PC-3 (cell line): ENCODE results near the gene TCEA2. TPM values are rescaled to one million over a fixed set of nuclear protein-coding genes. Genes with fewer than 3 reads are reported as not detected.

Source experiments
- ATAC-seq: fragments of 200-7000 bp; cut with Tn5 transposase; 2 replicates; pipeline ENCODE4 v1.9.1; 2020; ENCODE audit warnings: mild to moderate bottlenecking, moderate library complexity
- BruUV-seq: library from RNA; stranded (reverse); fragments of 400-500 nt; replicated peaks from 2 replicates; lab custom pipeline; 2021; lab: Mats Ljungman, UMichigan
- CTCF ChIA-PET: fragments of 300-600 bp; sonication (Branson Sonifier 250); formaldehyde crosslinking; loops from one replicate; lab custom pipeline; 2022; ENCODE audit warnings: antibody characterized with exemption; lab: Charles Lee
- POLR2A ChIA-PET: fragments of 300-600 bp; sonication (Branson Sonifier 250); formaldehyde crosslinking; loops from one replicate; lab custom pipeline; 2022; ENCODE audit warnings: antibody characterized with exemption; ENCODE audit not compliant: unreplicated experiment; lab: Charles Lee
- DNase-seq: peaks from one replicate; pipeline ENCODE4 v3.0.0-alpha.2; 2015
- H2AFZ ChIP-seq: fragments of 300-600 bp; sonication (generic); 2 replicates; pipeline ENCODE4 v1.6.0; 2016; ENCODE audit warnings: antibody characterized with exemption, low read length
- H3F3A ChIP-seq: fragments of 300-600 bp; sonication (generic); one replicate; pipeline ENCODE4 v1.6.0; 2017; ENCODE audit warnings: antibody characterized with exemption, low read length, control low read depth, mild to moderate bottlenecking; ENCODE audit not compliant: unreplicated experiment
- H3K27ac ChIP-seq: fragments of 300-600 bp; sonication (generic); 2 replicates; pipeline ENCODE4 v1.5.1; 2016; ENCODE audit warnings: mild to moderate bottlenecking, low read length
- H3K27me3 ChIP-seq: fragments of 300-600 bp; sonication (generic); 2 replicates; pipeline ENCODE4 v1.6.1; 2016; ENCODE audit warnings: low read length, mixed read lengths
- H3K36me3 ChIP-seq: fragments of 300-600 bp; sonication (generic); 2 replicates; pipeline ENCODE4 v1.6.1; 2016; ENCODE audit warnings: low read depth, mixed run types, low read length, mixed read lengths
- H3K4me1 ChIP-seq: fragments of 300-600 bp; sonication (generic); 2 replicates; pipeline ENCODE4 v1.5.1; 2016; ENCODE audit warnings: low read length; ENCODE audit not compliant: insufficient read depth
- H3K4me2 ChIP-seq: fragments of 300-600 bp; sonication (generic); 2 replicates; pipeline ENCODE4 v1.6.0; 2016; ENCODE audit warnings: low read length
- H3K4me3 ChIP-seq: fragments of 300-600 bp; sonication (generic); 2 replicates; pipeline ENCODE4 v1.5.1; 2016; ENCODE audit warnings: mild to moderate bottlenecking, low read length, mixed read lengths
- H3K79me2 ChIP-seq: fragments of 300-600 bp; sonication (generic); 2 replicates; pipeline ENCODE4 v1.6.1; 2017; ENCODE audit warnings: low read length, mixed read lengths
- H3K9ac ChIP-seq: fragments of 300-600 bp; sonication (generic); 2 replicates; pipeline ENCODE4 v1.6.0; 2016; ENCODE audit warnings: mild to moderate bottlenecking, low read length
- H3K9me2 ChIP-seq: fragments of 300-600 bp; sonication (generic); replicated peaks from 2 replicates; pipeline ENCODE4 v1.6.1; 2016; ENCODE audit warnings: mixed run types, low read length, mixed read lengths
- H3K9me3 ChIP-seq: fragments of 300-600 bp; sonication (generic); 2 replicates; pipeline ENCODE4 v1.6.1; 2016; ENCODE audit warnings: low read length, mixed read lengths
- H4K20me1 ChIP-seq: fragments of 300-600 bp; sonication (generic); 2 replicates; pipeline ENCODE4 v1.6.1; 2016; ENCODE audit warnings: low read length, mixed read lengths
- EZH2 ChIP-seq: fragments of 300-600 bp; sonication (generic); IDR thresholded peaks from one replicate; pipeline ENCODE4 v1.6.1; 2017; ENCODE audit warnings: antibody characterized with exemption, mild to moderate bottlenecking, low read length; ENCODE audit not compliant: unreplicated experiment
- EZH2phosphoT487 ChIP-seq: fragments of 300-600 bp; sonication (generic); IDR thresholded peaks from 2 replicates; pipeline ENCODE4 v1.6.1; 2018; ENCODE audit warnings: mild to moderate bottlenecking, antibody characterized with exemption, low read length, borderline replicate concordance
- intact Hi-C: fragments of 100-400 bp; cut with micrococcal nuclease; formaldehyde crosslinking; loops from 2 replicates; pipeline ENCODE4 v1.9.0; 2023
- total RNA-seq: library from RNA; depleted of rRNA; stranded (reverse); fragments of >200 nt; gene quantifications from 2 replicates; pipeline ENCODE4 v1.2.3, GENCODE V29; 2014
- TF ChIP-seq, protein P1 (sequence below): fragments of 300-600 bp; sonication (generic); conservative IDR thresholded peaks from 2 replicates; pipeline ENCODE4 v1.5.1; 2017; ENCODE audit warnings: antibody characterized with exemption, low read depth, mild to moderate bottlenecking, low read length

Gene TCEA2
- total RNA-seq, 1 experiment from 2014 or later: 19.1 TPM

DNA sequence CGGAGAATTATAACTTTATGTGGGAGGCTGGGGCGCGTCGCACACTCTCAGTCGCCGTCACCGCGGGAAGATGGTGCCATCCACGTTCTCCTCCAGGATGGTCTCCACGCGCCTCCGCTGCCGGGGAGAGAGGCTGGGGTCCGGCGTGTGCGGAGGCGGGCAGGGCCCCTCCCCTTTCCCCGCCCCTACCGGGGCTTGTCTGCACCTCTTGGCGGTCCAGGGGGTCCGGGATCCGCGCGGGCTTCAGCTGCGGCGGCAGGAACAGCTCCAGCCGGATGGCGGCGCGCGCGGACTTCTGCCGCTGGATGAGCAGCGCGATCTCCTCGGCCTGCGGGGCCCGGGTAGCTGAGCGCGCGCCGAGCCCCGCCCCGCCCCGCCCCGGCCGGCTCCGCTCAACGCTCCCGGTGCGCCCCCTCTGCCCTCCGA is 20.4 kb downstream of the TCEA2 start:
- H3K27me3 ChIP-seq: no peaks in the 10 kb centered on the region
- peak overlapping the region; percentile 83 for H2AFZ ChIP-seq
- ChIA-PET POLR2A (no interaction called here), CTCF (interaction anchor here (0.7 to 2.0 kb wide), 7 partner anchors 13 to 375 kb away, joined by 3 to 15 read pairs (median 4); partner anchors contain the start of genes ARFRP1 and ZGPAT)
- H3K9me2 ChIP-seq: no peaks in the 10 kb centered on the region
- ATAC-seq (peak; percentile 40), DNase-seq (peak; percentile 77)
- H3K36me3 ChIP-seq: no peaks in the 10 kb centered on the region
- H3K4me2 ChIP-seq: peak overlapping the region; percentile 99
- no peaks in the 10 kb centered on the region for H3K9me3 ChIP-seq
- peaks cover 25% of the 10 kb centered on the region for H3K4me1 ChIP-seq
- H4K20me1 ChIP-seq: no peaks in the 10 kb centered on the region
- no peaks in the 10 kb centered on the region for H3F3A ChIP-seq
- peaks cover 12% of the 10 kb centered on the region for H3K79me2 ChIP-seq
- H3K9ac ChIP-seq: peak overlapping the region; percentile 51
- no peak overlapping the region for H3K27ac ChIP-seq
- intact Hi-C loops: loop anchor here (1.0 kb wide), 1 partner anchor 37 kb away; no protein-coding TSS in a partner anchor
- H3K4me3 ChIP-seq: peak overlapping the region; percentile 76
- BruUV-seq: no TSS peak
- TF ChIP-seq, protein P1, sequence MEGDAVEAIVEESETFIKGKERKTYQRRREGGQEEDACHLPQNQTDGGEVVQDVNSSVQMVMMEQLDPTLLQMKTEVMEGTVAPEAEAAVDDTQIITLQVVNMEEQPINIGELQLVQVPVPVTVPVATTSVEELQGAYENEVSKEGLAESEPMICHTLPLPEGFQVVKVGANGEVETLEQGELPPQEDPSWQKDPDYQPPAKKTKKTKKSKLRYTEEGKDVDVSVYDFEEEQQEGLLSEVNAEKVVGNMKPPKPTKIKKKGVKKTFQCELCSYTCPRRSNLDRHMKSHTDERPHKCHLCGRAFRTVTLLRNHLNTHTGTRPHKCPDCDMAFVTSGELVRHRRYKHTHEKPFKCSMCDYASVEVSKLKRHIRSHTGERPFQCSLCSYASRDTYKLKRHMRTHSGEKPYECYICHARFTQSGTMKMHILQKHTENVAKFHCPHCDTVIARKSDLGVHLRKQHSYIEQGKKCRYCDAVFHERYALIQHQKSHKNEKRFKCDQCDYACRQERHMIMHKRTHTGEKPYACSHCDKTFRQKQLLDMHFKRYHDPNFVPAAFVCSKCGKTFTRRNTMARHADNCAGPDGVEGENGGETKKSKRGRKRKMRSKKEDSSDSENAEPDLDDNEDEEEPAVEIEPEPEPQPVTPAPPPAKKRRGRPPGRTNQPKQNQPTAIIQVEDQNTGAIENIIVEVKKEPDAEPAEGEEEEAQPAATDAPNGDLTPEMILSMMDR: peak; percentile 67
- TF ChIP-seq EZH2: no peak

DNA sequence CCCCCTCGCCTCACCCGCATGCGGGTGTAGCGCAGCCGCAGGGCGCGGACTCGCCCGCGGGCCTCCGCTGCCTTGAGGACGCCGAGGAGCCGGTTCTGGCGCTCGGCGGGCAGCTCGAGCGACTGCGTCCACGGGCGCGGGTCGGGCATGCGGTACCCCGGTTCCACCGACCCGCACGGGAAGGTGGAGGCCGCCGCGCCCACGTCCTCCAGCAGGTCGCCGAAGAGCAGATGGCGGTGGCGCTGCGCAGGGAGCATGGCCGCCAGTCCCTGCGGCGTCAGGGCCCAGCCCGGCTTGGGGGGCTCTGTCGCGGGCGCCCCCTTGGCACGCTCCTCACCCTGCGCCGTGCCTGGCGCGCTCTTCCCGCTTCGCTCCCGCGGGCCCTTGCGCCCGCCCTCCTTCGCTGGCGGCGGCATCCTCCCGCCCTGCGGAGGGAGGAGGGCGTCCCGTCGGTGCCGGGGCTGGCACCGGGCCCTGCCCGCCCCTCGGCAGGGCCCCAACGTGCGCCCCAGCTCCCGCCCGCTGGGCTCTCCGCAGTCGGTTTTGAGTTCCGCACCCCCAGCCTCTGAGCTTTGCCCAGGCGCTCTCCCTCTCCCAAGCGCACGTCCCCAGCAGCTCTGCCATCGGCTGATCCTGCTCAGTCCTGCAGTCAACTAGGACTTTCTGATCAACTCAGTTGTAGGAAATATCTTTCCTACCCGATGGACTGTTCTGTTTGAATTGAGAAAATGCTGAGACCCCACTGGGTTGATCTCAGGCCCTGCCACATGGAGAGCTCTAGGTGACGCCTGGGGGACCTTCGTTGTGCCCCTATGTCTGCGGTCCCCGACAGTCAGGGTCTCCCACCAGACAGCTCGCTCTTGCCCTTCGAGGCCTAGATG is 21.0 kb downstream of the TCEA2 start, which contains the start of gene LKAAEAR1:
LKAAEAR1 (minus strand) TSS at position 595 of the 881 bp plus-strand sequence; CDS start at position 416, 179 bp downstream.
- TF ChIP-seq EZH2: no peak
- TF ChIP-seq, protein P1: no peak
- TF ChIP-seq EZH2phosphoT487: no peak
- Histone ChIP-seq H3K9ac (peak within 1 kb of the TSS; percentile 51), H2AFZ (peak within 1 kb of the TSS; percentile 83), H3K36me3 (no peaks in the 10 kb centered on the region), H3K79me2 (peaks cover 5% of the 10 kb centered on the region), H3K4me3 (peak within 1 kb of the TSS; percentile 76), H3K9me3 (no peaks in the 10 kb centered on the region), H3F3A (no peaks in the 10 kb centered on the region), H3K9me2 (no peaks in the 10 kb centered on the region), H3K4me1 (peaks cover 19% of the 10 kb centered on the region), H3K27ac (no peak within 1 kb of the TSS), H4K20me1 (no peaks in the 10 kb centered on the region), H3K4me2 (peak within 1 kb of the TSS; percentile 99), H3K27me3 (no peaks in the 10 kb centered on the region)
- intact Hi-C loops: loop anchor here (1.0 kb wide), 1 partner anchor 36 kb away; no protein-coding TSS in a partner anchor
- ChIA-PET POLR2A (interaction anchor here (0.6 kb wide), 1 partner anchor 510 kb away, joined by 4 read pairs; the partner anchor contains the start of gene HELZ2), CTCF (interaction anchor here (0.7 to 2.0 kb wide), 6 partner anchors 14 to 376 kb away, joined by 3 to 15 read pairs (median 4); partner anchors contain the start of genes ARFRP1 and ZGPAT)
- no peak for DNase-seq
- 0 out of 2 replicates have a peak, but pooled peaks have one; percentile 2 for ATAC-seq
- no TSS peak for BruUV-seq
